Brain microvascular endothelial cell (primary cell): ENCODE results near the gene S100A13.
"Not testable (repeated sequence)": the region's sequence is repeated elsewhere in the genome, so short reads cannot be mapped to it uniquely, and the experiment has no call there.

Experiments used
- DNase-seq: peaks from one replicate; pipeline ENCODE4 v3.0.0-alpha.2; 2020
- H3K27ac ChIP-seq: fragments of 250-450 bp; sonication (Bioruptor Pico); 2 replicates; pipeline ENCODE4 v1.5.1; 2020; ENCODE audit warnings: mild to moderate bottlenecking, moderate library complexity
- H3K27me3 ChIP-seq: fragments of 250-450 bp; sonication (Bioruptor Pico); replicated peaks from 2 replicates; pipeline ENCODE4 v1.5.1; 2020; ENCODE audit warnings: mild to moderate bottlenecking
- H3K36me3 ChIP-seq: fragments of 250-450 bp; sonication (Bioruptor Pico); replicated peaks from 2 replicates; pipeline ENCODE4 v1.5.1; 2020; ENCODE audit warnings: mild to moderate bottlenecking
- H3K4me3 ChIP-seq: 2 replicates; pipeline ENCODE4 v1.5.1; 2011; ENCODE audit warnings: low read depth, mild to moderate bottlenecking, control low read depth, low read length, moderate library complexity
- in situ Hi-C: cut with HindIII; loops from 2 replicates; pipeline ENCODE4 v1.10.0; 2017; ENCODE audit warnings: low sequenced_read_pairs, low pct_ligation_motif_present
- TF ChIP-seq, protein P1 (sequence below): IDR thresholded peaks from 2 replicates; pipeline ENCODE4 v1.5.1; 2011; ENCODE audit warnings: low read depth, mild to moderate bottlenecking, moderate library complexity, low read length, control low read depth, inconsistent platforms; ENCODE audit errors: missing control alignments

Gene S100A13

DNA sequence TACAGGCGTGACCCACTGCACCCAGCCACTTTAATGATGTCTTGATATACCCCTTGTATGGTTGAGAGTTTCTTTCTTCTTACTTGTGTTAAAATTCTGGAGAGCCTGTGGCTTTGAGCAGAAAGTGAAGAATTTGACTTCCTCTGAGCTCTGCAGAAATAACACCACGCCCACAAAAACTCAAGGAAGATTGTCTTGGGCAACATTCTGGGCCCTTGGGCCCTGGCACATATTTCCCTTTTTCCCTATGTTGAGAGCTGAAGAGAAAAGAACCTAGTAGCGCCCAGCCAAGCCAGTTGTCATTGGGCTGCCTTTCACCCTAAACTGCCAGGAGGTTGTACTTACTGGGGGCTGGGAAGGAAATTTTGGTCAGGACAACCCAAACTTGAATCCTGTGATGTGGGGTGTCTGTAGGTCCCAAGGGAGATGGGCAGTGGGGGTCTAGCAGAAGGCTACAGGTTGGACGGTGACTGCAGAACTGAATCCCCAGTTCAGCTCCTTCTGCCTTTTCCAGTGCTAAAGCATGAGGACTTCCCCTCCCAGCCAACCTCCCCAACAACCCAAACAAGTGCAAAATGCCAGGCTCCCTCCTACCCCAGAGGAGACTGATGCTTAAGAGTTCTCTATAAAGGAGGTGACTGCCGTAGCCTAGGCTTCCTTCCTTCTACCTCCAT lies 19.5 kb upstream of the S100A13 start:
- TF ChIP-seq, protein P1, sequence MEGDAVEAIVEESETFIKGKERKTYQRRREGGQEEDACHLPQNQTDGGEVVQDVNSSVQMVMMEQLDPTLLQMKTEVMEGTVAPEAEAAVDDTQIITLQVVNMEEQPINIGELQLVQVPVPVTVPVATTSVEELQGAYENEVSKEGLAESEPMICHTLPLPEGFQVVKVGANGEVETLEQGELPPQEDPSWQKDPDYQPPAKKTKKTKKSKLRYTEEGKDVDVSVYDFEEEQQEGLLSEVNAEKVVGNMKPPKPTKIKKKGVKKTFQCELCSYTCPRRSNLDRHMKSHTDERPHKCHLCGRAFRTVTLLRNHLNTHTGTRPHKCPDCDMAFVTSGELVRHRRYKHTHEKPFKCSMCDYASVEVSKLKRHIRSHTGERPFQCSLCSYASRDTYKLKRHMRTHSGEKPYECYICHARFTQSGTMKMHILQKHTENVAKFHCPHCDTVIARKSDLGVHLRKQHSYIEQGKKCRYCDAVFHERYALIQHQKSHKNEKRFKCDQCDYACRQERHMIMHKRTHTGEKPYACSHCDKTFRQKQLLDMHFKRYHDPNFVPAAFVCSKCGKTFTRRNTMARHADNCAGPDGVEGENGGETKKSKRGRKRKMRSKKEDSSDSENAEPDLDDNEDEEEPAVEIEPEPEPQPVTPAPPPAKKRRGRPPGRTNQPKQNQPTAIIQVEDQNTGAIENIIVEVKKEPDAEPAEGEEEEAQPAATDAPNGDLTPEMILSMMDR: no peak
- no peaks in the 10 kb centered on the region for H3K27me3 ChIP-seq
- H3K27ac ChIP-seq: no peak overlapping the region
- no peak overlapping the region for H3K4me3 ChIP-seq
- H3K36me3 ChIP-seq: peaks cover 43% of the 10 kb centered on the region
- in situ Hi-C loops: no loop called here
- DNase-seq: no peak

DNA sequence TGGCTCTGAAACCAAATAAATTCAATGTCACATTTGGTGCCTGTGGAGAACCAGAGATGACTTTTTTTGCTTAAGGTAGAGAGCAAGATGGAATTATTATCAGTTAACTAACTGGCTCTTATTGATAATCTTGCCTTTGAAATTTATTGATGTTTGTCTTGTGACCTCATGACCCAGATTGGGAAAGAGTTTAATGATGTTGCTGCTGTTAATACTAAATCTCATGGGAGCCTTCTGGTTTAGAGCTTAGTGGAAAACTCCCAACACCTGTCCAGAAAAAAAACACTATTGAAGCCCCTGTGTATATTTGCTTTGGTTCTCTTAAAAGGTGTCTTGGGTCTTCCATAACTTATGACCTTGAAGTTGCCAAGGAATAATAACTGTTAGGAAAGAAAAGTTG lies 16.5 kb upstream of the S100A13 start:
- TF ChIP-seq, protein P1: no peak
- H3K4me3 ChIP-seq: no peak overlapping the region
- H3K36me3 ChIP-seq: peaks cover 72% of the 10 kb centered on the region
- no peak for DNase-seq
- in situ Hi-C loops: no loop called here
- no peaks in the 10 kb centered on the region for H3K27me3 ChIP-seq
- no peak overlapping the region for H3K27ac ChIP-seq

DNA sequence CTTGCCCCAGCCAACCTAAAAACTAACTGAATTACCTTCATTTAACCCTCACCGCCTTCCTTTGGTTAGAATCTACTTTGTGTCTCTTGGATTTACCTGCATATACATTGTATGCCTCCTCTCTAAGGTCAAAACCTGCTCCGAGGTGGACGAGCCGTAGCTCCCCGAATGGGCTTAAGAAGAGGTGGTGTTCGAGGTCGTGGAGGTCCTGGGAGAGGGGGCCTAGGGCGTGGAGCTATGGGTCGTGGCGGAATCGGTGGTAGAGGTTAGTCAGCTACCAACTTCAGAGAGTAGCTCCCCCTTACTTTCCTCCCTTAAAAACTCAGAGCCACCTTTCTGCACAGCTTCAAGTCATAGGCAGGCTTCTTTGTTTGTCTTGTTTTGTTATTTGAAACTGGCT lies 15.8 kb upstream of the S100A13 start:
- Histone ChIP-seq H3K27me3 (no peaks in the 10 kb centered on the region), H3K4me3 (no peak overlapping the region), H3K27ac (no peak overlapping the region), H3K36me3 (peaks cover 78% of the 10 kb centered on the region)
- in situ Hi-C loops: no loop called here
- TF ChIP-seq, protein P1: no peak
- DNase-seq: no peak

DNA sequence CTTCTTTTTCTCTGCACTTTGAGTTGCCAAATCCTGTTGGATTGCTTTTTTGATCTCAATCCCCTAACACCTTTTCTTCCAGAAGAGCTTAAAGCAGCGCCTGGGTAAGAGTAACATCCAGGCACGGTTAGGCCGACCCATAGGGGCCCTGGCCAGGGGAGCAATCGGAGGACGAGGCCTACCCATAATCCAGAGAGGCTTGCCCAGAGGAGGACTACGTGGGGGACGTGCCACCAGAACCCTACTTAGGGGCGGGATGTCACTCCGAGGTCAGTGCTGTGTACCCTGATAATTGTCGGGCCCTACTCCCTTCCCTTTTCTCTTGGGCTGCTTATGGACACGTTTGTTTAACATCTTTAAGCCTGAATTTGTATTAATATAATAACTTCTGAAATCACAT lies 14.9 kb upstream of the S100A13 start:
- Histone ChIP-seq H3K27me3 (no peaks in the 10 kb centered on the region), H3K36me3 (peaks cover 88% of the 10 kb centered on the region), H3K27ac (no peak overlapping the region), H3K4me3 (no peak overlapping the region)
- TF ChIP-seq, protein P1: no peak
- no peak for DNase-seq
- in situ Hi-C loops: no loop called here

DNA sequence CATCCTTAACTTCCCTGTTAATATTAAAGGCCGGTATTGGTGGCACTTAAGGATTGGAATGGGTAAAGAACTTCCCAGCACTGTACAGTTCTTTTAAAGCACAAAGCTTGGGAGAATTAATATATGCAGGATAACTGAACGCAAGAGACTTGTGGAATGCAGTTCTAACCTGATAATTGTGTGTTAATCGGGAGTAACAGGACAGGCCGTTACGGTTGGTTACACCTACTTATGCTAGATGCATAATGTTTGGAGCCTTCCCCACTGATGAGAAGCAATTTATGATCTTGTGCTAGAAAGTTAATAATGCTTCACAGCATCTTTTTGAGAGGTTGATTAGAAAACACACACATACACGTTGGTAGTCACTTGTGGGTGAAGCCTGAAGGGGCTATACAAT lies 13.6 kb upstream of the S100A13 start:
- no peak overlapping the region for H3K4me3 ChIP-seq
- H3K27me3 ChIP-seq: no peaks in the 10 kb centered on the region
- DNase-seq: no peak
- no peak overlapping the region for H3K27ac ChIP-seq
- TF ChIP-seq, protein P1: no peak
- peaks cover 89% of the 10 kb centered on the region for H3K36me3 ChIP-seq
- in situ Hi-C loops: no loop called here

DNA sequence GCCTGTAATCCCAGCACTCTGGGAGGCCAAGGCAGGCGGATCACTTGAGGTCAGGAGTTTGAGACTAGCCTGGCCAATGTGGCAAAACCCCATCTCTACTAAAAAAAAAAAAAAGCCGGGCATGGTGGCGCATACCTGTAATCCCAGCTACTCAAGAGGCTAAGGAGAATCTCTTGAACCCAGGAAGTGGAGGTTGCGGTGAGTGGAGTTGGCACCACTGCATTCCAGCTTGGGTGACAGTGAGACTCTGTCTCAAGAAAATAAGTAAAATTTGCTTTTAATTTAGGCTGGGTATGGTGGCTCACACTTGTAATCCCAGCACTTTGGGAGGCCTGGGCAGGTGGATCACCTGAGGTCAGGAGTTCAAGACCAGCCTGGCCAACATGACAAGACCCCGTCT lies 12.9 kb upstream of the S100A13 start:
- H3K4me3 ChIP-seq, H3K27ac ChIP-seq, H3K27me3 ChIP-seq, DNase-seq, in situ Hi-C loops: not testable (repeated sequence)
- peaks cover 83% of the 10 kb centered on the region for H3K36me3 ChIP-seq
